HG03469 (cell line): ENCODE measurements around the gene SLC12A7.

Source experiments
- ATAC-seq: cut with Tn5 transposase; IDR thresholded peaks from one replicate; pipeline ENCODE4 v1.9.1; 2021; ENCODE audit warnings: mild to moderate bottlenecking, moderate library complexity, moderate number of reproducible peaks; ENCODE audit not compliant: unreplicated experiment

The SLC12A7 gene

GRCh38 chr5:1038417-1039209 is 73.2 kb downstream of the SLC12A7 start:
- ATAC-seq: no peak

GRCh38 chr5:1037671-1038416 is 74.0 kb downstream of the SLC12A7 start:
- no peak for ATAC-seq

- ATAC-seq: no peak
These were observed 74.7 kb downstream of the SLC12A7 start for GRCh38 chr5:1037123-1037670.

- no peak for ATAC-seq
These were observed 75.2 kb downstream of the SLC12A7 start for GRCh38 chr5:1036504-1037122.

- ATAC-seq: no peak
These were observed 76.2 kb downstream of the SLC12A7 start for GRCh38 chr5:1035421-1036405.

- ATAC-seq: no peak
These were observed 76.9 kb downstream of the SLC12A7 start for GRCh38 chr5:1034986-1035385.

- ATAC-seq: no peak
These were observed 77.4 kb downstream of the SLC12A7 start for GRCh38 chr5:1034421-1034905.

- ATAC-seq: no peak
These were observed 78.0 kb downstream of the SLC12A7 start for GRCh38 chr5:1033606-1034420.

- ATAC-seq: no peak
These were observed 78.7 kb downstream of the SLC12A7 start for GRCh38 chr5:1033178-1033577.

GRCh38 chr5:1032551-1033027 is 79.3 kb downstream of the SLC12A7 start:
- ATAC-seq: no peak

- ATAC-seq: no peak
These were observed 79.9 kb downstream of the SLC12A7 start for GRCh38 chr5:1032011-1032410.

GRCh38 chr5:1031306-1031959 is 80.4 kb downstream of the SLC12A7 start:
- ATAC-seq: no peak

GRCh38 chr5:1030801-1031271 is 81.0 kb downstream of the SLC12A7 start:
- no peak for ATAC-seq

- ATAC-seq: no peak
These were observed 81.8 kb downstream of the SLC12A7 start for GRCh38 chr5:1029945-1030625.

GRCh38 chr5:1029282-1029944 is 82.5 kb downstream of the SLC12A7 start:
- no peak for ATAC-seq

- no peak for ATAC-seq
These were observed 83.2 kb downstream of the SLC12A7 start for GRCh38 chr5:1028481-1029281.
